K562 (cell line): ENCODE data around the gene ENTPD8. TPM values are rescaled to one million over a fixed set of nuclear protein-coding genes. Genes with fewer than 3 reads are reported as not detected.

Experiments used
- CCNT2 ChIP-seq: IDR thresholded peaks from 2 replicates; pipeline ENCODE4 v1.6.1; 2011; ENCODE audit warnings: borderline replicate concordance, low read depth, mild to moderate bottlenecking, moderate library complexity, mixed read lengths, low read length; ENCODE audit not compliant: insufficient read length; ENCODE audit errors: extremely low read depth
- CEBPG ChIP-seq, 3 experiments: fragments of 200-800 bp in 1 of 3; sonication (Bioruptor generic) in 1 of 3; sonication (generic) in 1 of 3; formaldehyde crosslinking in 1 of 3; IDR thresholded peaks in 2 of 3; conservative IDR thresholded peaks in 1 of 3; 2 replicates each; pipeline versions ENCODE4 v1.6.1 to v1.8.0; 2016 to 2022; ENCODE audit warnings: missing compliant biosample characterization in 2 of 3, missing genetic modification characterization in 2 of 3, mild to moderate bottlenecking in 1 of 3, missing genetic modification reagents in 1 of 3
- COPS2 ChIP-seq: fragments of 450-650 bp; conservative IDR thresholded peaks from 2 replicates; pipeline ENCODE4 v1.6.1; 2016; ENCODE audit warnings: mild to moderate bottlenecking, moderate library complexity
- ELF1 ChIP-seq: fragments of 200-800 bp; sonication (Bioruptor generic); IDR thresholded peaks from 2 replicates; pipeline ENCODE4 v1.6.1; 2016; ENCODE audit warnings: missing genetic modification characterization, missing compliant biosample characterization
- HDAC3 ChIP-seq: fragments of 450-650 bp; IDR thresholded peaks from 2 replicates; pipeline ENCODE4 v1.6.1; 2018; ENCODE audit warnings: borderline replicate concordance, mild to moderate bottlenecking, moderate library complexity; ENCODE audit not compliant: partially characterized antibody
- HNRNPUL1 ChIP-seq: fragments of 200-400 bp; formaldehyde crosslinking; IDR thresholded peaks from 2 replicates; pipeline ENCODE4 v1.6.1; 2017; ENCODE audit warnings: low read length
- JUN ChIP-seq, 2 experiments: sonication (generic) in 1 of 2; formaldehyde crosslinking in 1 of 2; IDR thresholded peaks; 2 replicates each; pipeline versions ENCODE4 v1.6.1 to v1.8.0; 2012 to 2022; ENCODE audit warnings: borderline replicate concordance in 2 of 2, mild to moderate bottlenecking in 2 of 2, improper control_type of control experiment in 1 of 2, low read depth in 1 of 2, low read length in 1 of 2, missing genetic modification reagents in 1 of 2
- KDM2B ChIP-seq: fragments of 250-450 bp; sonication (Bioruptor Pico); IDR thresholded peaks from 2 replicates; pipeline ENCODE4 v1.8.0; 2021; ENCODE audit warnings: mild to moderate bottlenecking, moderate library complexity
- NCOA1 ChIP-seq: fragments of 450-650 bp; IDR thresholded peaks from 2 replicates; pipeline ENCODE4 v1.6.1; 2016; ENCODE audit warnings: low read depth
- NELFE ChIP-seq: IDR thresholded peaks from 2 replicates; pipeline ENCODE4 v1.6.1; 2011; ENCODE audit warnings: mild to moderate bottlenecking; ENCODE audit not compliant: insufficient read depth, insufficient read length
- NFXL1 ChIP-seq: fragments of 450-650 bp; formaldehyde crosslinking; IDR thresholded peaks from 2 replicates; pipeline ENCODE4 v1.4.0; 2021; ENCODE audit warnings: mild to moderate bottlenecking
- PHF21A ChIP-seq: fragments of 450-650 bp; IDR thresholded peaks from 2 replicates; pipeline ENCODE4 v1.6.1; 2017; ENCODE audit warnings: low read depth, borderline replicate concordance
- POLR2H ChIP-seq: IDR thresholded peaks from 2 replicates; pipeline ENCODE4 v1.6.1; 2016; ENCODE audit warnings: missing genetic modification characterization, low read depth, mild to moderate bottlenecking, control low read depth, missing compliant biosample characterization, moderate library complexity
- RAD51 ChIP-seq: fragments of 450-650 bp; IDR thresholded peaks from 2 replicates; pipeline ENCODE4 v1.7.1; 2016; ENCODE audit warnings: low read depth, mild to moderate bottlenecking, borderline replicate concordance
- RBM22 ChIP-seq: fragments of 200-400 bp; formaldehyde crosslinking; IDR thresholded peaks from 2 replicates; pipeline ENCODE4 v1.6.1; 2018; ENCODE audit warnings: low read length, low read depth; ENCODE audit not compliant: poor library complexity, severe bottlenecking
- SRF ChIP-seq, 2 experiments: fragments of 250-450, 450-650 bp in 1 of 2; sonication (Bioruptor Pico) in 1 of 2; sonication (generic) in 1 of 2; formaldehyde crosslinking; IDR thresholded peaks; 2 replicates each; pipeline versions ENCODE4 v1.5.0 to v1.5.1; 2020 to 2022; ENCODE audit warnings: mild to moderate bottlenecking in 1 of 2, missing genetic modification reagents in 1 of 2
- YBX1 ChIP-seq: fragments of 450-650 bp; IDR thresholded peaks from 2 replicates; pipeline ENCODE4 v1.7.1; 2016; ENCODE audit warnings: mild to moderate bottlenecking
- ZNF134 ChIP-seq: fragments of 250-450 bp; sonication (Bioruptor Pico); conservative IDR thresholded peaks from 2 replicates; pipeline ENCODE4 v1.4.0; 2020
- ZNF24 ChIP-seq: fragments of 450-650 bp; IDR thresholded peaks from 2 replicates; pipeline ENCODE4 v1.6.1; 2016
- ZNF282 ChIP-seq: sonication (generic); formaldehyde crosslinking; IDR thresholded peaks from 2 replicates; pipeline ENCODE4 v1.8.1; 2023; ENCODE audit warnings: missing genetic modification reagents
- ZNF3 ChIP-seq: fragments of 250-450 bp; sonication (Bioruptor Pico); IDR thresholded peaks from 2 replicates; pipeline ENCODE4 v1.5.0; 2021; ENCODE audit warnings: mild to moderate bottlenecking, moderate library complexity
- ZNF830 ChIP-seq: fragments of 250-450 bp; sonication (Bioruptor Pico); IDR thresholded peaks from 2 replicates; pipeline ENCODE4 v1.5.0; 2021; ENCODE audit warnings: mild to moderate bottlenecking
- polyA plus RNA-seq, 8 experiments: library from polyadenylated mRNA; depleted of rRNA in 4 of 8; stranded (reverse) in 5 of 8; unstranded in 3 of 8; fragments of >200 nt; fragmentation: Nextera tagmentation in 2 of 8; fragmentation: Illumina TruSeq in 1 of 8; extraction: Ambion mirVana in 2 of 8; extraction: Trizol in 1 of 8; gene quantifications; 2 replicates each; pipeline versions ENCODE4 v1.2.1 to v1.2.3, GENCODE V29; 2011 to 2014; ENCODE audit warnings: inconsistent platforms in 1 of 8, missing spikeins in 1 of 8
- total RNA-seq, 7 experiments: library from RNA; depleted of rRNA in 6 of 7; stranded (reverse); fragments of >200 nt in 6 of 7; fragmentation: Illumina TruSeq in 2 of 7; extraction: Trizol in 2 of 7; gene quantifications; 2 replicates each; pipeline versions ENCODE4 v1.2.1 to v1.2.3, GENCODE V29; 2011 to 2021; ENCODE audit warnings: low replicate concordance in 1 of 7
- TF ChIP-seq, protein P1 (sequence below): fragments of 250-450 bp; sonication (Bioruptor Pico); IDR thresholded peaks from 2 replicates; pipeline ENCODE4 v1.4.0; 2020; ENCODE audit warnings: mild to moderate bottlenecking, moderate library complexity, borderline replicate concordance
- TF ChIP-seq, protein P2 (sequence below), 2 experiments: fragments of 450-650 bp; conservative IDR thresholded peaks; 2 replicates each; pipeline ENCODE4 v1.6.1; 2017; ENCODE audit warnings: mild to moderate bottlenecking in 2 of 2, moderate library complexity in 2 of 2

Gene ENTPD8
- total and polyA plus RNA-seq, 9 of the 15 experiments (the other 6 are each of a cell fraction or from before 2014, with no cell fraction given), result 0.06 to 0.27 (median 0.19) TPM; not detected in 5

DNA sequence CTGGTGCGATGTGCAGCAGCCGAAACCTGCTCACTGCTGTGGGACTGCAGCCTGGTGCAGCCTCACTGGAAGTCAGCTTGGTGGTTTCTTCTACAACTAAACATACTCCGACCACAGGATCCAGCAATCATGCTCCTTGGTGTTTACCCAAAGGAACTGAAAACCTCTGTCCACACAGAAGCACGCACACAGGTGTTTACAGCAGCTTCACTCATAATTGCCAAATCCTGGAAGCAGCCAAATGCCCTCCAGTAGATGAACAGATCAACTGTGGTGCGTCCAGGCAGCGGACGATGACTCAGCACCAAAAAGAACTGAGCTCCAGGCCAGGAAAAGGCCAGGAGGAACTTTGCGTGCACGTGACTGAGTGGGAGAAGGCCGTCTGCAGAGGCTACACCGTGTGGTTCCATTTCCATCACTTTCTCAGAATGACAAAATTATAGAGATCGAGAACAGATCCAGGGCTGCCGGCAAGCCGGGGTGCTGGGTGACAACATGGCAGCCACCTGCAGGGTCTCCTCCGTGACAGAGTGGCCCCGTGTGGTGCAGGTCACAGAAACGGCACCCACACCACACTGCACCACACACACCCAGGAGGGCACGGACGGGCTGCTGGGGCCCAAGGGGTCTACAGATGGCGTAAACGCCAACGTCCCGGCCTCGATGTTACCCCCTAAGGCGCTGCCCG is 41.1 kb upstream of the ENTPD8 start (continued):
- TF ChIP-seq CCNT2 (no peak), ZNF24 (no peak), NFXL1 (CRISPR knock-in tag) (no peak), ZNF282 (CRISPR knock-in tag) (no peak), POLR2H (tag) (no peak), ELF1 (tag) (no peak), KDM2B (no peak), COPS2 (no peak), ZNF134 (CRISPR knock-in tag) (no peak), YBX1 (no peak), HDAC3 (no peak), ZNF3 (CRISPR knock-in tag) (no peak), RAD51 (peak; percentile 90), HNRNPUL1 (no peak), ZNF830 (CRISPR knock-in tag) (no peak), CEBPG (CRISPR knock-in tag; IDR thresholded peaks at IDR 0.05) (no peak), CEBPG (tag; conservative IDR thresholded peaks at IDR 0.05 in 1 of 2, IDR thresholded peaks at IDR 0.05 in 1 of 2) (peak in 1 of 2 experiments; percentile 39; a peak in 2 of 4 replicates), RBM22 (no peak), NCOA1 (no peak), SRF (CRISPR knock-in tag; IDR thresholded peaks at IDR 0.05) (0 out of 4 replicates have a peak, but pooled peaks of 1 of the 2 experiments have one; percentile 7), PHF21A (no peak), JUN (IDR thresholded peaks at IDR 0.05; ENCODE audit: borderline replicate concordance, low read depth, low read length) (peak; percentile 69; the same call in 1 of the 2 replicates), JUN (CRISPR knock-in tag; IDR thresholded peaks at IDR 0.05; ENCODE audit: borderline replicate concordance) (no peak), NELFE (no peak)
- TF ChIP-seq, protein P1, sequence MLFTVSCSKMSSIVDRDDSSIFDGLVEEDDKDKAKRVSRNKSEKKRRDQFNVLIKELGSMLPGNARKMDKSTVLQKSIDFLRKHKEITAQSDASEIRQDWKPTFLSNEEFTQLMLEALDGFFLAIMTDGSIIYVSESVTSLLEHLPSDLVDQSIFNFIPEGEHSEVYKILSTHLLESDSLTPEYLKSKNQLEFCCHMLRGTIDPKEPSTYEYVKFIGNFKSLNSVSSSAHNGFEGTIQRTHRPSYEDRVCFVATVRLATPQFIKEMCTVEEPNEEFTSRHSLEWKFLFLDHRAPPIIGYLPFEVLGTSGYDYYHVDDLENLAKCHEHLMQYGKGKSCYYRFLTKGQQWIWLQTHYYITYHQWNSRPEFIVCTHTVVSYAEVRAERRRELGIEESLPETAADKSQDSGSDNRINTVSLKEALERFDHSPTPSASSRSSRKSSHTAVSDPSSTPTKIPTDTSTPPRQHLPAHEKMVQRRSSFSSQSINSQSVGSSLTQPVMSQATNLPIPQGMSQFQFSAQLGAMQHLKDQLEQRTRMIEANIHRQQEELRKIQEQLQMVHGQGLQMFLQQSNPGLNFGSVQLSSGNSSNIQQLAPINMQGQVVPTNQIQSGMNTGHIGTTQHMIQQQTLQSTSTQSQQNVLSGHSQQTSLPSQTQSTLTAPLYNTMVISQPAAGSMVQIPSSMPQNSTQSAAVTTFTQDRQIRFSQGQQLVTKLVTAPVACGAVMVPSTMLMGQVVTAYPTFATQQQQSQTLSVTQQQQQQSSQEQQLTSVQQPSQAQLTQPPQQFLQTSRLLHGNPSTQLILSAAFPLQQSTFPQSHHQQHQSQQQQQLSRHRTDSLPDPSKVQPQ (CRISPR knock-in tag), result no peak
- TF ChIP-seq, protein P2, sequence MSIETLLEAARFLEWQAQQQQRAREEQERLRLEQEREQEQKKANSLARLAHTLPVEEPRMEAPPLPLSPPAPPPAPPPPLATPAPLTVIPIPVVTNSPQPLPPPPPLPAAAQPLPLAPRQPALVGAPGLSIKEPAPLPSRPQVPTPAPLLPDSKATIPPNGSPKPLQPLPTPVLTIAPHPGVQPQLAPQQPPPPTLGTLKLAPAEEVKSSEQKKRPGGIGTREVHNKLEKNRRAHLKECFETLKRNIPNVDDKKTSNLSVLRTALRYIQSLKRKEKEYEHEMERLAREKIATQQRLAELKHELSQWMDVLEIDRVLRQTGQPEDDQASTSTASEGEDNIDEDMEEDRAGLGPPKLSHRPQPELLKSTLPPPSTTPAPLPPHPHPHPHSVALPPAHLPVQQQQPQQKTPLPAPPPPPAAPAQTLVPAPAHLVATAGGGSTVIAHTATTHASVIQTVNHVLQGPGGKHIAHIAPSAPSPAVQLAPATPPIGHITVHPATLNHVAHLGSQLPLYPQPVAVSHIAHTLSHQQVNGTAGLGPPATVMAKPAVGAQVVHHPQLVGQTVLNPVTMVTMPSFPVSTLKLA (conservative IDR thresholded peaks at IDR 0.05), result peak; percentile 45 to 67; a peak in 3 of 4 replicates
